Cardiac fibroblast (primary cell): ENCODE measurements around the gene HNRNPAB.
A peak's percentile ranks its signal among the peaks of the same experiment; 100 is the strongest.

Source experiments
- DNase-seq, 2 donors: peaks; one replicate each; pipeline versions ENCODE4 v3.0.0 to v3.0.0-alpha.2; 2010; ENCODE audit warnings: low read depth in 2 of 2
- H3K4me3 ChIP-seq, 2 donors: replicated peaks in 1 of 2; 1 replicate in 1 of 2; 2 replicates in 1 of 2; pipeline ENCODE4 v1.5.1; 2011; ENCODE audit warnings: low read depth in 2 of 2, low read length in 2 of 2, mild to moderate bottlenecking in 2 of 2, moderate library complexity in 1 of 2
- CTCF ChIP-seq: IDR thresholded peaks from one replicate; pipeline ENCODE4 v1.5.1; 2011; ENCODE audit warnings: low read depth, mild to moderate bottlenecking, low read length, inconsistent platforms

HNRNPAB gene

GRCh38 chr5:178201927-178202235 lies 2.5 kb upstream of the HNRNPAB start:
- DNase-seq = no peak
- TF ChIP-seq CTCF = no peak
- no peak overlapping the region for H3K4me3 ChIP-seq

- DNase-seq = no peak
- no peak overlapping the region for H3K4me3 ChIP-seq
- TF ChIP-seq CTCF = no peak
Measured at GRCh38 chr5:178202541-178202940, 1.8 kb upstream of the HNRNPAB start.

GRCh38 chr5:178203670-178204181 lies 607 bp upstream of the HNRNPAB start:
- peak overlapping the region; percentile 72 to 73 for H3K4me3 ChIP-seq
- DNase-seq = no peak
- no peak for TF ChIP-seq CTCF

GRCh38 chr5:178204935-178205748 lies 809 bp downstream of the HNRNPAB start:
- no peak for TF ChIP-seq CTCF
- peak; percentile 76 to 82 for DNase-seq
- peak overlapping the region; percentile 72 to 73 for H3K4me3 ChIP-seq

- no peak for TF ChIP-seq CTCF
- H3K4me3 ChIP-seq = peak overlapping the region; percentile 72 to 73
- DNase-seq = no peak
Measured at GRCh38 chr5:178205749-178206047, 1.4 kb downstream of the HNRNPAB start.

GRCh38 chr5:178206166-178207101 lies 2.1 kb downstream of the HNRNPAB start:
- H3K4me3 ChIP-seq = peak overlapping the region; percentile 72 to 73
- no peak for TF ChIP-seq CTCF
- DNase-seq = peak; percentile 28 to 36
